NCI-H1436 treated with DMSO at 0.1 percent for 48 hours (cell line): ENCODE data around the gene OASL.
"Not testable (repeated sequence)": the region's sequence is repeated elsewhere in the genome, so short reads cannot be mapped to it uniquely, and the experiment has no call there.

Source experiments
- DNase-seq: peaks from one replicate; lab custom pipeline; 2025; lab: John Stamatoyannopoulos, UW

The OASL gene

GRCh38 chr12:121059031-121059898 lies 20.2 kb upstream of the OASL start:
- DNase-seq, result no peak

- no peak for DNase-seq
Observed at GRCh38 chr12:121057794-121058193, 18.7 kb upstream of the OASL start.

- no peak for DNase-seq
Observed at GRCh38 chr12:121053706-121054105, 14.7 kb upstream of the OASL start.

GRCh38 chr12:121050725-121051124 lies 11.7 kb upstream of the OASL start:
- DNase-seq, result no peak

GRCh38 chr12:121048442-121048841 lies 9.4 kb upstream of the OASL start:
- no peak for DNase-seq

GRCh38 chr12:121047400-121047799 lies 8.4 kb upstream of the OASL start:
- not testable (repeated sequence) for DNase-seq

- DNase-seq, result no peak
Observed at GRCh38 chr12:121043067-121043466, 4.0 kb upstream of the OASL start.

GRCh38 chr12:121036810-121037326 lies 2.2 kb downstream of the OASL start:
- no peak for DNase-seq

GRCh38 chr12:121034616-121035305 lies 4.3 kb downstream of the OASL start:
- no peak for DNase-seq

GRCh38 chr12:121033625-121034349 lies 5.3 kb downstream of the OASL start:
- DNase-seq, result no peak

- DNase-seq, result no peak
Observed at GRCh38 chr12:121030576-121031212, 8.4 kb downstream of the OASL start.

GRCh38 chr12:121026274-121027045 lies 12.6 kb downstream of the OASL start:
- DNase-seq, result no peak

- DNase-seq, result no peak
Observed at GRCh38 chr12:121025442-121026226, 13.4 kb downstream of the OASL start.

- no peak for DNase-seq
Observed at GRCh38 chr12:121023799-121024198, 15.2 kb downstream of the OASL start.

GRCh38 chr12:121022713-121023112 lies 16.3 kb downstream of the OASL start:
- no peak for DNase-seq

- DNase-seq, result no peak
Observed at GRCh38 chr12:121021754-121022153, 17.3 kb downstream of the OASL start.

- no peak for DNase-seq
Observed at GRCh38 chr12:121018860-121019617, 20.0 kb downstream of the OASL start.

- no peak for DNase-seq
Observed at GRCh38 chr12:121017966-121018491, 21.0 kb downstream of the OASL start.
